ENCODE measurements around the gene WFS1. TPM values are rescaled to one million over a fixed set of nuclear protein-coding genes. Genes with fewer than 3 reads are reported as not detected.

Gene WFS1
- total and polyA plus RNA-seq, 2 of the 8 experiments (the other 6 are each of a cell fraction or from before 2014, with no cell fraction given): 29.1 to 43.1 TPM

DNA sequence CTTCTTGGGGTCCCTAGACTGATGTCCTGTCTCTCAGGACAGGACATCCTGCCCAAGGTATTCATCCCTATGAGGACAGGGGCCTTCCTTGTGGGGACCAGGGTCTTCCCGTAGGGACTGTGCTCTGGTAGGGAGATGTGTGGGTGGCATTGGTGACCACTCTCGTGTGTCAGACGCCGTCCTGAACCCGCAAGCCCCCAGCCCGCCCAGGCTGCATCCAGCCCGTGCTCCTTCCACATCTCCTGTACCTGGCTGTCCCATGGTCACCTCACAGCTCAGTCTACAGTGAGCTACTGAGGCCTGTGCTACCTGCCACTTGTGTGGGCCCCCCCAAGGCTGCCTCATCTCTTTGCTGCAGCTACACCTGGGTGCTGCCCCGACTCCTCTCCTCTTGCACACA, 24.0 kb downstream of the WFS1 start:
- Histone ChIP-seq H2BK15ac (ENCODE audit: low read length) (no peak overlapping the region), H3K79me2 (ENCODE audit: control insufficient read depth in 1 of 2, insufficient read depth in 2 of 2, low read length in 2 of 2) (no peaks in the 10 kb centered on the region), H3K9me3 (ENCODE audit: insufficient read depth in 2 of 2, low read depth in 1 of 2, low read length in 1 of 2) (no peaks in the 10 kb centered on the region), H3K18ac (ENCODE audit: extremely low read depth, low read length) (no peak overlapping the region), H3K14ac (ENCODE audit: insufficient read length) (no peak overlapping the region), H4K91ac (replicated peaks; ENCODE audit: insufficient read length, low read length) (no peak overlapping the region), H3K4ac (replicated peaks; ENCODE audit: insufficient read length, low read depth, low read length) (no peak overlapping the region), H3K4me2 (ENCODE audit: insufficient read depth in 1 of 2, low read depth in 2 of 2, low read length in 2 of 2) (no peak overlapping the region), H3K36me3 (ENCODE audit: control insufficient read depth in 2 of 4, insufficient read depth in 4 of 4, low read length in 3 of 4) (peaks cover 0 to 6% (median 4%) of the 10 kb centered on the region in 4 experiments; a peak in 4 of 8 replicates), H4K20me1 (replicated peaks in 1 of 2; ENCODE audit: control insufficient read depth in 1 of 2, insufficient read depth in 2 of 2, low read length in 2 of 2) (peaks cover 0 to 5% of the 10 kb centered on the region in 2 experiments), H4K5ac (ENCODE audit: insufficient read length, low read depth, low read length) (no peak overlapping the region), H2BK12ac (ENCODE audit: low read depth, low read length) (no peak overlapping the region), H3K56ac (replicated peaks; ENCODE audit: insufficient read length, low read depth, low read length) (no peak overlapping the region), H3K27ac (ENCODE audit: low read depth, low read length) (no peak overlapping the region), H2BK5ac (ENCODE audit: low read depth, low read length) (no peak overlapping the region), H3K4me1 (replicated peaks in 1 of 4; ENCODE audit: control insufficient read depth in 3 of 4, insufficient read depth in 4 of 4, low read length in 3 of 4) (no peaks in the 10 kb centered on the region), H2BK120ac (replicated peaks; ENCODE audit: low read depth, low read length) (no peak overlapping the region), H3K9ac (replicated peaks in 1 of 4; ENCODE audit: extremely low read depth in 1 of 4, low read depth in 3 of 4, low read length in 3 of 4) (no peak overlapping the region), H3K79me1 (ENCODE audit: low read depth, low read length) (0 out of 2 replicates have a peak, but pooled peaks cover 3% of the 10 kb centered on the region), H2AFZ (ENCODE audit: low read length) (no peak overlapping the region), H3K23ac (ENCODE audit: insufficient read length) (no peak overlapping the region), H2AK5ac (ENCODE audit: low read depth, low read length) (no peak overlapping the region), H3K27me3 (replicated peaks in 1 of 4; ENCODE audit: control insufficient read depth in 3 of 4, extremely low read depth in 1 of 4, insufficient read depth in 3 of 4, low read length in 3 of 4) (no peaks in the 10 kb centered on the region), H2BK20ac (ENCODE audit: low read length) (no peak overlapping the region), H3K23me2 (ENCODE audit: low read depth, low read length) (no peaks in the 10 kb centered on the region), H4K8ac (ENCODE audit: extremely low read depth, insufficient read depth, low read length) (no peak overlapping the region; the same call in 1 of the 2 replicates), H3K4me3 (ENCODE audit: extremely low read depth in 1 of 4, insufficient read depth in 2 of 4, low read depth in 3 of 4, low read length in 4 of 4) (no peak overlapping the region)
- WGBS, 2 experiments (ENCODE audit: extremely low coverage in 1 of 2, insufficient coverage in 1 of 2, insufficient read length in 1 of 2, insufficient replicate concordance in 2 of 2, low coverage in 1 of 2, low lambda C conversion rate in 2 of 2, missing lambda C conversion rate in 1 of 2): 78% methylated on average over 8 of the region's 8 CpGs; no CpG with 5 or more reads in 1 of the 2 experiments
- ChIA-PET POLR2A (ENCODE audit: partially characterized antibody) (no interaction called here), CTCF (ENCODE audit: partially characterized antibody) (interaction anchor here (3.6 to 4.8 kb wide), 2 partner anchors 39 to 43 kb away, joined by 13 to 26 read pairs; no protein-coding TSS in a partner anchor)
- FAIRE-seq: no peak
- no peak for DNase-seq (ENCODE audit: low read depth in 1 of 2, low spot score in 2 of 2)
- TF ChIP-seq CTBP2 (IDR thresholded peaks at IDR 0.05; ENCODE audit: borderline replicate concordance, insufficient read depth, insufficient read length, low read length) (no peak), RNF2 (IDR thresholded peaks at IDR 0.05; ENCODE audit: borderline replicate concordance, low read depth, low read length, missing control alignments, poor library complexity, severe bottlenecking) (no peak), KDM1A (IDR thresholded peaks at IDR 0.05; ENCODE audit: borderline replicate concordance, low read length) (no peak), SRF (IDR thresholded peaks at IDR 0.05; ENCODE audit: low read depth, low read length) (no peak), EZH2 (IDR thresholded peaks at IDR 0.05; ENCODE audit: low read depth, low read length, severe bottlenecking) (no peak), PHF8 (conservative IDR thresholded peaks at IDR 0.05; ENCODE audit: low read depth, low read length) (no peak), POU5F1 (IDR thresholded peaks at IDR 0.05; ENCODE audit: low read depth, low read length) (no peak), KDM4A (IDR thresholded peaks at IDR 0.05; ENCODE audit: low read depth, low read length, severe bottlenecking) (no peak), RBBP5 (IDR thresholded peaks at IDR 0.05; ENCODE audit: borderline replicate concordance, low read depth, low read length) (no peak)
- TF ChIP-seq, protein P1, sequence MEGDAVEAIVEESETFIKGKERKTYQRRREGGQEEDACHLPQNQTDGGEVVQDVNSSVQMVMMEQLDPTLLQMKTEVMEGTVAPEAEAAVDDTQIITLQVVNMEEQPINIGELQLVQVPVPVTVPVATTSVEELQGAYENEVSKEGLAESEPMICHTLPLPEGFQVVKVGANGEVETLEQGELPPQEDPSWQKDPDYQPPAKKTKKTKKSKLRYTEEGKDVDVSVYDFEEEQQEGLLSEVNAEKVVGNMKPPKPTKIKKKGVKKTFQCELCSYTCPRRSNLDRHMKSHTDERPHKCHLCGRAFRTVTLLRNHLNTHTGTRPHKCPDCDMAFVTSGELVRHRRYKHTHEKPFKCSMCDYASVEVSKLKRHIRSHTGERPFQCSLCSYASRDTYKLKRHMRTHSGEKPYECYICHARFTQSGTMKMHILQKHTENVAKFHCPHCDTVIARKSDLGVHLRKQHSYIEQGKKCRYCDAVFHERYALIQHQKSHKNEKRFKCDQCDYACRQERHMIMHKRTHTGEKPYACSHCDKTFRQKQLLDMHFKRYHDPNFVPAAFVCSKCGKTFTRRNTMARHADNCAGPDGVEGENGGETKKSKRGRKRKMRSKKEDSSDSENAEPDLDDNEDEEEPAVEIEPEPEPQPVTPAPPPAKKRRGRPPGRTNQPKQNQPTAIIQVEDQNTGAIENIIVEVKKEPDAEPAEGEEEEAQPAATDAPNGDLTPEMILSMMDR (IDR thresholded peaks at IDR 0.05; ENCODE audit: control extremely low read depth in 1 of 3, insufficient read depth in 1 of 3, low read depth in 1 of 3, low read length in 3 of 3): no peak
